GM12874 (cell line): Measurements from ENCODE around the gene KRT80.

Source experiments
- CTCF ChIP-seq: IDR thresholded peaks from 2 replicates; pipeline ENCODE4 v1.5.1; 2011; ENCODE audit warnings: low read depth, mild to moderate bottlenecking, control low read depth, low read length, moderate library complexity; ENCODE audit not compliant: insufficient read depth

KRT80 gene

GRCh38 chr12:52189376-52190174 lies 2.2 kb downstream of the KRT80 start:
- TF ChIP-seq CTCF = no peak

GRCh38 chr12:52188658-52189057 lies 3.2 kb downstream of the KRT80 start:
- TF ChIP-seq CTCF = no peak

GRCh38 chr12:52187640-52188039 lies 4.2 kb downstream of the KRT80 start:
- no peak for TF ChIP-seq CTCF

GRCh38 chr12:52187206-52187605 lies 4.6 kb downstream of the KRT80 start:
- TF ChIP-seq CTCF = no peak

GRCh38 chr12:52186118-52186840 lies 5.5 kb downstream of the KRT80 start:
- no peak for TF ChIP-seq CTCF

- TF ChIP-seq CTCF = no peak
These were observed 6.3 kb downstream of the KRT80 start for GRCh38 chr12:52185400-52185967.

GRCh38 chr12:52184813-52185212 lies 7.0 kb downstream of the KRT80 start:
- TF ChIP-seq CTCF = no peak
